GM12878 (cell line): ENCODE results near the gene LEKR1. TPM values are rescaled to one million over a fixed set of nuclear protein-coding genes. Genes with fewer than 3 reads are reported as not detected.

Source experiments
- ATAC-seq: fragments of 200-7000 bp; cut with Tn5 transposase; 3 replicates; pipeline ENCODE4 v1.9.1; 2020; ENCODE audit warnings: mild to moderate bottlenecking, moderate library complexity
- BruUV-seq: library from RNA; stranded (reverse); fragments of 400-500 nt; replicated peaks from 2 replicates; lab custom pipeline; 2021; lab: Mats Ljungman, UMichigan
- CTCF ChIA-PET: fragments of 300-600 bp; sonication (Branson Sonifier 250); formaldehyde crosslinking; extraction: SDS; loops from one replicate; lab custom pipeline; 2021; ENCODE audit warnings: inconsistent platforms; lab: Yijun Ruan, JAX
- POLR2A ChIA-PET: fragments of 350-600 bp; formaldehyde crosslinking; extraction: SDS; loops from one replicate; lab custom pipeline; 2021; ENCODE audit warnings: inconsistent platforms; lab: Charles Lee
- RAD21 ChIA-PET: fragments of 300-600 bp; sonication (Branson Sonifier 250); formaldehyde crosslinking; loops from one replicate; lab custom pipeline; 2023; ENCODE audit warnings: antibody characterized with exemption; ENCODE audit not compliant: unreplicated experiment; lab: Charles Lee
- SMC1A ChIA-PET: fragments of 300-600 bp; sonication (Branson Sonifier 250); formaldehyde crosslinking; loops from one replicate; lab custom pipeline; 2023; ENCODE audit not compliant: unreplicated experiment, uncharacterized antibody; lab: Charles Lee
- DNase-seq: peaks from one replicate; pipeline ENCODE4 v3.0.0-alpha.2; 2011; ENCODE audit warnings: low read depth, low spot score
- FAIRE-seq: peaks from 3 replicates; lab custom pipeline; 2011; peaks lifted over from hg19 to GRCh38; lab: Jason Lieb, UNC
- H2AFZ ChIP-seq: 2 replicates; pipeline ENCODE4 v1.6.0; 2011; ENCODE audit warnings: low read depth, low read length, control low read depth; ENCODE audit not compliant: control insufficient read depth
- H3K27ac ChIP-seq: 2 replicates; pipeline ENCODE4 v1.5.1; 2011; ENCODE audit warnings: control low read depth; ENCODE audit not compliant: control insufficient read depth, insufficient read depth
- H3K27me3 ChIP-seq, 2 experiments: replicated peaks in 1 of 2; 2 replicates each; pipeline versions ENCODE4 v1.6.0 to v1.6.1; 2011; ENCODE audit warnings: low read length in 1 of 2; ENCODE audit not compliant: control insufficient read depth in 2 of 2, insufficient read depth in 2 of 2
- H3K36me3 ChIP-seq, 2 experiments: 2 replicates each; pipeline ENCODE4 v1.5.1; 2011; ENCODE audit warnings: low read length in 1 of 2; ENCODE audit not compliant: control insufficient read depth in 2 of 2, insufficient read depth in 2 of 2
- H3K4me1 ChIP-seq: 2 replicates; pipeline ENCODE4 v1.6.1; 2011; ENCODE audit warnings: mild to moderate bottlenecking, low read length, moderate library complexity, mixed read lengths; ENCODE audit not compliant: control insufficient read depth, insufficient read depth
- H3K4me2 ChIP-seq: 2 replicates; pipeline ENCODE4 v1.6.0; 2011; ENCODE audit warnings: control low read depth; ENCODE audit not compliant: control insufficient read depth, insufficient read depth
- H3K4me3 ChIP-seq: fragments of 200-600 bp; sonication (generic); 2 replicates; pipeline ENCODE4 v1.5.1; 2016
- H3K79me2 ChIP-seq: 2 replicates; pipeline ENCODE4 v1.6.0; 2011; ENCODE audit warnings: low read length; ENCODE audit not compliant: control insufficient read depth, insufficient read depth
- H3K9ac ChIP-seq: 2 replicates; pipeline ENCODE4 v1.8.0; 2011; ENCODE audit warnings: low read length, control low read depth, mixed read lengths; ENCODE audit not compliant: control insufficient read depth, insufficient read depth
- H3K9me3 ChIP-seq: replicated peaks from 3 replicates; pipeline ENCODE4 v1.5.1; 2011; ENCODE audit warnings: mild to moderate bottlenecking, low read length; ENCODE audit not compliant: control insufficient read depth, insufficient read depth
- H4K20me1 ChIP-seq: 2 replicates; pipeline ENCODE4 v1.6.0; 2011; ENCODE audit not compliant: control insufficient read depth, insufficient read depth
- BCLAF1 ChIP-seq: fragments of 450-650 bp; IDR thresholded peaks from 2 replicates; pipeline ENCODE4 v1.6.1; 2017; ENCODE audit warnings: antibody characterized with exemption, mild to moderate bottlenecking, moderate library complexity
- CREB1 ChIP-seq: IDR thresholded peaks from 2 replicates; pipeline ENCODE4 v1.6.1; 2012; ENCODE audit warnings: low read depth, mild to moderate bottlenecking, inconsistent platforms
- KAT2A ChIP-seq: conservative IDR thresholded peaks from 2 replicates; pipeline ENCODE4 v1.6.1; 2011; ENCODE audit warnings: low read depth, low read length; ENCODE audit not compliant: control insufficient read depth
- MEF2B ChIP-seq: fragments of 450-650 bp; IDR thresholded peaks from 2 replicates; pipeline ENCODE4 v1.6.1; 2018; ENCODE audit warnings: mild to moderate bottlenecking, moderate library complexity; ENCODE audit not compliant: partially characterized antibody, poor library complexity, severe bottlenecking
- MTA3 ChIP-seq: IDR thresholded peaks from 2 replicates; pipeline ENCODE4 v1.6.1; 2012; ENCODE audit warnings: low read length, inconsistent platforms, borderline replicate concordance
- NFXL1 ChIP-seq: fragments of 450-650 bp; IDR thresholded peaks from 2 replicates; pipeline ENCODE4 v1.6.1; 2017; ENCODE audit warnings: antibody characterized with exemption, mild to moderate bottlenecking, borderline replicate concordance
- POU2F2 ChIP-seq: IDR thresholded peaks from 3 replicates; pipeline ENCODE4 v1.6.1; 2011; ENCODE audit warnings: low read depth, mild to moderate bottlenecking, low read length, borderline replicate concordance
- SMAD1 ChIP-seq: fragments of 450-650 bp; IDR thresholded peaks from 2 replicates; pipeline ENCODE4 v1.6.1; 2018; ENCODE audit warnings: mild to moderate bottlenecking, low read depth; ENCODE audit not compliant: partially characterized antibody
- STAT1 ChIP-seq: fragments of 450-650 bp; conservative IDR thresholded peaks from 2 replicates; pipeline ENCODE4 v1.6.1; 2014; ENCODE audit warnings: antibody characterized with exemption, mild to moderate bottlenecking
- ZNF384 ChIP-seq: IDR thresholded peaks from 2 replicates; pipeline ENCODE4 v1.6.1; 2012; ENCODE audit warnings: low read depth, mild to moderate bottlenecking, low read length, improper control_type of control experiment, borderline replicate concordance
- ZZZ3 ChIP-seq: IDR thresholded peaks from 2 replicates; pipeline ENCODE4 v1.6.1; 2011; ENCODE audit warnings: low read depth; ENCODE audit not compliant: control insufficient read depth, insufficient read length
- WGBS: methylation state at CpG from one replicate; pipeline ENCODE4 v1.1.6; 2016; ENCODE audit warnings: low lambda C conversion rate; ENCODE audit not compliant: insufficient replicate concordance, insufficient coverage; ENCODE audit errors: missing lambda C conversion rate; 5-methylcytosine and 5-hydroxymethylcytosine counted together
- in situ Hi-C: fragments of 300-500 bp; cut with MboI; formaldehyde crosslinking; loops from 9 replicates; pipeline ENCODE4 v1.14.3; 2018; ENCODE audit warnings: mixed read lengths
- intact Hi-C: fragments of 100-400 bp; cut with micrococcal nuclease; formaldehyde crosslinking; loops from one replicate; pipeline ENCODE4 v1.14.2; 2022; ENCODE audit not compliant: unreplicated experiment
- polyA plus RNA-seq, 11 experiments: library from polyadenylated mRNA; depleted of rRNA in 4 of 11; unstranded in 6 of 11; stranded (reverse) in 5 of 11; fragments of >200 nt; fragmentation: Nextera tagmentation in 4 of 11; fragmentation: Illumina TruSeq in 1 of 11; extraction: Ambion mirVana in 4 of 11; extraction: Trizol in 1 of 11; gene quantifications; 1 replicate in 1 of 11; 2 replicates in 10 of 11; pipeline versions ENCODE4 v1.2.1 to v1.2.3, GENCODE V29; 2011 to 2016; ENCODE audit warnings: inconsistent platforms in 2 of 11, missing spikeins in 2 of 11, low read depth in 1 of 11
- total RNA-seq, 4 experiments: library from RNA; depleted of rRNA in 3 of 4; stranded (reverse); fragments of >200 nt in 3 of 4; fragmentation: Illumina TruSeq in 1 of 4; extraction: Trizol in 1 of 4; gene quantifications; 2 replicates each; pipeline versions ENCODE4 v1.2.1 to v1.2.3, GENCODE V29; 2013 to 2021
- TF ChIP-seq, protein P1 (sequence below): IDR thresholded peaks from 2 replicates; pipeline ENCODE4 v1.6.1; 2012; ENCODE audit warnings: low read depth, low read length, improper control_type of control experiment

LEKR1 gene
- total and polyA plus RNA-seq, 10 of the 15 experiments (the other 5 are each of a cell fraction or from before 2014, with no cell fraction given), result 0.48 to 3.2 (median 1.3) TPM

DNA sequence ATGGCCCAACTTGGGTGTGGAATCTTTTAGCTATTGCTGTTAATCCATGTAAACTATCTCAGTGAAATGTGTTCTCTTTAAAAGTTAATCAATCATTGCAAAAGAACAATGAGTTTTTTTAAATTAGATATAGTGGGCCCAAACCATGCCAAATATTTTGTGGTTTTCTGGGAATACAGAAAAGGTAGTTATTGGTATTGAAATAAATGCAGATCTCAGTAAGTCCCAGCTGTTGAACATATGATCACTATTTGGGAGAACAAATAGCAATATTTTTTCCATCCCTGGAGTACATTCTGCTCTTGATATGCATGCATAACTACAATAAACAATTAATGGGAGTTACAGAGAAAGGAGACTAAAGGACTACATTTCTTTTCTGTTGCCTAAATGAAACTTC lies 36.0 kb upstream of the LEKR1 start:
- Histone ChIP-seq H3K4me3 (no peak overlapping the region), H4K20me1 (no peaks in the 10 kb centered on the region), H2AFZ (no peak overlapping the region), H3K9me3 (no peaks in the 10 kb centered on the region), H3K27ac (no peak overlapping the region), H3K36me3 (no peaks in the 10 kb centered on the region; a peak in 1 of 4 replicates), H3K4me2 (no peak overlapping the region), H3K27me3 (no peaks in the 10 kb centered on the region), H3K79me2 (no peaks in the 10 kb centered on the region), H3K9ac (no peak overlapping the region), H3K4me1 (peaks cover 7% of the 10 kb centered on the region)
- no peak for ATAC-seq
- SMC1A ChIA-PET, result no interaction called here
- POLR2A ChIA-PET, result no interaction called here
- RAD21 ChIA-PET, result no interaction called here
- DNase-seq, result no peak
- intact Hi-C loops (no loop called here), in situ Hi-C loops (no loop called here)
- TF ChIP-seq STAT1 (no peak), SMAD1 (no peak), ZZZ3 (no peak), MEF2B (no peak), NFXL1 (no peak)
- TF ChIP-seq, protein P1, sequence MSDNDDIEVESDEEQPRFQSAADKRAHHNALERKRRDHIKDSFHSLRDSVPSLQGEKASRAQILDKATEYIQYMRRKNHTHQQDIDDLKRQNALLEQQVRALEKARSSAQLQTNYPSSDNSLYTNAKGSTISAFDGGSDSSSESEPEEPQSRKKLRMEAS, result no peak
- no TSS peak for BruUV-seq
- no peak for FAIRE-seq
- CTCF ChIA-PET, result interaction anchor here (1.0 to 1.2 kb wide), 2 partner anchors 11 to 273 kb away, joined by 3 read pairs; no protein-coding TSS in a partner anchor

- H3K4me1 ChIP-seq, result peaks cover 7% of the 10 kb centered on the region
- H4K20me1 ChIP-seq, result no peaks in the 10 kb centered on the region
- H2AFZ ChIP-seq, result no peak overlapping the region
- no peaks in the 10 kb centered on the region; a peak in 1 of 4 replicates for H3K36me3 ChIP-seq
- H3K27ac ChIP-seq, result no peak overlapping the region
- H3K27me3 ChIP-seq, result no peaks in the 10 kb centered on the region
- BruUV-seq, result no TSS peak
- TF ChIP-seq ZNF384 (no peak), BCLAF1 (no peak), MTA3 (no peak), POU2F2 (no peak), KAT2A (no peak), CREB1 (no peak)
- H3K79me2 ChIP-seq, result no peaks in the 10 kb centered on the region
- ATAC-seq (no peak), FAIRE-seq (no peak), DNase-seq (no peak)
- H3K9me3 ChIP-seq, result no peaks in the 10 kb centered on the region
- SMC1A ChIA-PET, result interaction anchor here (0.9 to 1.5 kb wide), 5 partner anchors 10 to 339 kb away, joined by 3 read pairs; no protein-coding TSS in a partner anchor
- in situ Hi-C loops (no loop called here), intact Hi-C loops (no loop called here)
- CTCF ChIA-PET, result interaction anchor here (0.6 kb wide), 1 partner anchor 228 kb away, joined by 4 read pairs; no protein-coding TSS in a partner anchor
- POLR2A ChIA-PET, result no interaction called here
- H3K9ac ChIP-seq, result no peak overlapping the region
- WGBS, result 98% methylated on average over 3 of the region's 3 CpGs
- RAD21 ChIA-PET, result interaction anchor here (0.8 kb wide), 1 partner anchor 31 kb away, joined by 3 read pairs; no protein-coding TSS in a partner anchor
- H3K4me3 ChIP-seq, result no peak overlapping the region
- H3K4me2 ChIP-seq, result no peak overlapping the region
Measured at GRCh38 chr3:156792114-156792513, 34.0 kb upstream of the LEKR1 start.
